GM10266 (cell line): ENCODE results near the gene SLC25A40.
"Not testable (repeated sequence)": the region's sequence is repeated elsewhere in the genome, so short reads cannot be mapped to it uniquely, and the experiment has no call there.

ENCODE experiments used
- DNase-seq: peaks from one replicate; pipeline ENCODE4 v3.0.0; 2012; ENCODE audit errors: extremely low spot score
- TF ChIP-seq, protein P1 (sequence below): IDR thresholded peaks from 2 replicates; pipeline ENCODE4 v1.5.1; 2012; ENCODE audit warnings: mild to moderate bottlenecking, low read depth; ENCODE audit not compliant: control insufficient read depth, insufficient read depth; ENCODE audit errors: missing control alignments

The SLC25A40 gene

GRCh38 chr7:87876869-87877234, 692 bp upstream of the SLC25A40 start:
- TF ChIP-seq, protein P1, sequence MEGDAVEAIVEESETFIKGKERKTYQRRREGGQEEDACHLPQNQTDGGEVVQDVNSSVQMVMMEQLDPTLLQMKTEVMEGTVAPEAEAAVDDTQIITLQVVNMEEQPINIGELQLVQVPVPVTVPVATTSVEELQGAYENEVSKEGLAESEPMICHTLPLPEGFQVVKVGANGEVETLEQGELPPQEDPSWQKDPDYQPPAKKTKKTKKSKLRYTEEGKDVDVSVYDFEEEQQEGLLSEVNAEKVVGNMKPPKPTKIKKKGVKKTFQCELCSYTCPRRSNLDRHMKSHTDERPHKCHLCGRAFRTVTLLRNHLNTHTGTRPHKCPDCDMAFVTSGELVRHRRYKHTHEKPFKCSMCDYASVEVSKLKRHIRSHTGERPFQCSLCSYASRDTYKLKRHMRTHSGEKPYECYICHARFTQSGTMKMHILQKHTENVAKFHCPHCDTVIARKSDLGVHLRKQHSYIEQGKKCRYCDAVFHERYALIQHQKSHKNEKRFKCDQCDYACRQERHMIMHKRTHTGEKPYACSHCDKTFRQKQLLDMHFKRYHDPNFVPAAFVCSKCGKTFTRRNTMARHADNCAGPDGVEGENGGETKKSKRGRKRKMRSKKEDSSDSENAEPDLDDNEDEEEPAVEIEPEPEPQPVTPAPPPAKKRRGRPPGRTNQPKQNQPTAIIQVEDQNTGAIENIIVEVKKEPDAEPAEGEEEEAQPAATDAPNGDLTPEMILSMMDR = no peak
- peak; percentile 42 for DNase-seq

GRCh38 chr7:87875151-87876039, 765 bp downstream of the SLC25A40 start:
- TF ChIP-seq, protein P1 = no peak
- peak; percentile 25 for DNase-seq

GRCh38 chr7:87874066-87874465, 2.1 kb downstream of the SLC25A40 start:
- no peak for DNase-seq
- TF ChIP-seq, protein P1 = no peak

DNA sequence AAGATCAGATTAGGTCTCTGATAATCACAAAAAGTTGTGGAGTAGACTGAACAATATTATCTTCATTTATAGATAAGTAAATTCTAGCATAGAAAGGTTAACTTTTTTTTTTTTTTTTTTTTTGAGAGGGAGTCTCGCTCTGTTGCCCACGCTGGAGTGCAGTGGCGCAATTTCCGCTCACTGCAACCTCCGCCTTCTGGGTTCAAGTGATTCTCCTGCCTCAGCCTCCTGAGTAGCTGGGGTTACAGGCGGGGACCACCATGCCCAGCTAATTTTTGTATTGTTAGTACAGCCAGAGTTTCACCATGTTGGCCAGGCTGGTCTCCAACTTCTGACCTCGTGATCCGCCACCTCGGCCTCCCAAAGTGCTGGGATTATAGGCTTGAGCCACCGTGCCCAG, 2.8 kb downstream of the SLC25A40 start:
- not testable (repeated sequence) for DNase-seq

GRCh38 chr7:87872346-87872745, 3.8 kb downstream of the SLC25A40 start:
- TF ChIP-seq, protein P1 = no peak
- no peak for DNase-seq

DNA sequence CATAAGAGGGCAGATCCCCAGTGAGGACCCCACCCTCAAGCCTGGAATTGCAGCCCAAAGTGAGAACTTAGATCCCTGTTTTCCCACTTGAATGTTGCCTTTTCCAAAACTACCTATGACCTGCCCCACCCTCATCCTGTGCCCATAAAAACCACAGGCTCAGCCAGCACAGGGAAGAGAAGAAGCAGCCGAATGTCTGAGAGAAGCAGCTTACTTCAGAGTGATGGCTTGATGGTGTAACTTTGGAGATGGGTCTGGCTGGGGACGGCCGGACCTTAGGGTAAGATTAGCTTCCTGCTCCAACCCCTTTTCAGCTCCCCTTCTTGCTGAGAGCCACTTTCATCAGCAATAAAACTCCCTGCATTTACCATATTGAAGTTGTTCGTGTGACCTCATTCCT, 5.7 kb downstream of the SLC25A40 start:
- no peak for DNase-seq
- TF ChIP-seq, protein P1 = no peak

GRCh38 chr7:87866533-87866932, 9.6 kb downstream of the SLC25A40 start:
- not testable (repeated sequence) for DNase-seq

GRCh38 chr7:87866089-87866488, 10.1 kb downstream of the SLC25A40 start:
- TF ChIP-seq, protein P1 = no peak

More at GRCh38 chr7:87866089-87866488, 10.1 kb downstream of the SLC25A40 start:
- DNase-seq = no peak
